Loucy (cell line): ENCODE results near the gene EPN2.

Source experiments
- H2AFZ ChIP-seq: fragments of 200-600 bp; sonication (generic); 2 replicates; pipeline ENCODE4 v1.6.0; 2016; ENCODE audit warnings: antibody characterized with exemption, mild to moderate bottlenecking, low read length, moderate library complexity
- H3F3A ChIP-seq: fragments of 200-600 bp; 2 replicates; pipeline ENCODE4 v1.6.0; 2016; ENCODE audit warnings: antibody characterized with exemption, low read depth, mild to moderate bottlenecking
- H3K27me3 ChIP-seq: fragments of 200-600 bp; sonication (generic); 2 replicates; pipeline ENCODE4 v1.6.1; 2014; ENCODE audit warnings: low read length, mild to moderate bottlenecking; ENCODE audit not compliant: insufficient read depth, poor library complexity, severe bottlenecking
- H3K36me3 ChIP-seq: fragments of 200-600 bp; sonication (generic); 2 replicates; pipeline ENCODE4 v1.6.1; 2016; ENCODE audit warnings: low read length; ENCODE audit not compliant: insufficient read depth
- H3K4me1 ChIP-seq: fragments of 200-600 bp; sonication (generic); 2 replicates; pipeline ENCODE4 v1.5.1; 2014; ENCODE audit warnings: low read length, mild to moderate bottlenecking; ENCODE audit not compliant: insufficient read depth, poor library complexity, severe bottlenecking
- H3K4me2 ChIP-seq: fragments of 200-600 bp; sonication (generic); 2 replicates; pipeline ENCODE4 v1.6.0; 2014; ENCODE audit warnings: antibody characterized with exemption, low read length, low read depth, mild to moderate bottlenecking; ENCODE audit not compliant: poor library complexity, severe bottlenecking
- H3K4me3 ChIP-seq: fragments of 200-600 bp; sonication (generic); 2 replicates; pipeline ENCODE4 v1.5.1; 2014; ENCODE audit warnings: low read length, mild to moderate bottlenecking, mixed read lengths; ENCODE audit not compliant: poor library complexity, severe bottlenecking
- H3K79me2 ChIP-seq: fragments of 200-600 bp; sonication (generic); 2 replicates; pipeline ENCODE4 v1.6.1; 2014; ENCODE audit warnings: low read length; ENCODE audit not compliant: insufficient read depth
- H3K9ac ChIP-seq: fragments of 200-600 bp; sonication (generic); 2 replicates; pipeline ENCODE4 v1.6.0; 2014; ENCODE audit warnings: mild to moderate bottlenecking, low read depth, low read length, moderate library complexity; ENCODE audit not compliant: poor library complexity, severe bottlenecking
- H3K9me2 ChIP-seq: fragments of 200-600 bp; sonication (generic); replicated peaks from 2 replicates; pipeline ENCODE4 v1.6.1; 2016; ENCODE audit warnings: low read depth, low read length, mixed read lengths
- H3K9me3 ChIP-seq: fragments of 200-600 bp; sonication (generic); 2 replicates; pipeline ENCODE4 v1.6.1; 2014; ENCODE audit warnings: mild to moderate bottlenecking, antibody characterized with exemption, low read length, low read depth; ENCODE audit not compliant: insufficient read depth
- H4K20me1 ChIP-seq: fragments of 200-600 bp; sonication (generic); 2 replicates; pipeline ENCODE4 v1.6.0; 2014; ENCODE audit warnings: antibody characterized with exemption, low read length, mild to moderate bottlenecking; ENCODE audit not compliant: insufficient read depth, poor library complexity, severe bottlenecking
- EZH2phosphoT487 ChIP-seq: fragments of 200-600 bp; IDR thresholded peaks from 2 replicates; pipeline ENCODE4 v1.6.1; 2018; ENCODE audit warnings: antibody characterized with exemption, mild to moderate bottlenecking, moderate library complexity, borderline replicate concordance
- TF ChIP-seq, protein P1 (sequence below): fragments of 200-600 bp; sonication (generic); conservative IDR thresholded peaks from 2 replicates; pipeline ENCODE4 v1.5.1; 2014; ENCODE audit warnings: mild to moderate bottlenecking, antibody characterized with exemption, low read length

The EPN2 gene

DNA sequence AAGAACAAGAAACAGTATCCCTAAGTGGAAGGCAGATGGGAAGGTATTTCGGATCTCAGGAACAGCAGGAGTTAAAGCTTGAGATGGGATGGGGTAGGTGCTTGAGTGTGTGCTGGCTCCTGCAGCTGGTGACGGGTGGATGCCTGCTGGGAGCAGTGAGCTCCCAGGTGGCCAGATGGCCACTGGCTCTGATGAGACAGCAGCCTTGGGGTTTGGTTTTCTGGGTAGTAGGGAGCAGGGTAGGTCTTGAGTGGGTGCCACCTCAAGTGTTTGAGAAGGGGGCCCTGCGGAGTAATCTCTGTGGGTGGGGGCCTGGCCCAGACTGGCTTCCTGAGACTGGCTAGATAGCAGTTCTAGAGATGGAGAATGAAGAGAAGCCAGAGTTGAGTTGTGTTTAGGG lies 10.3 kb downstream of the EPN2 start:
- Histone ChIP-seq H2AFZ (no peak overlapping the region), H3K4me2 (no peak overlapping the region), H4K20me1 (no peaks in the 10 kb centered on the region), H3K79me2 (no peaks in the 10 kb centered on the region), H3K9ac (no peak overlapping the region), H3K36me3 (no peaks in the 10 kb centered on the region), H3F3A (no peaks in the 10 kb centered on the region), H3K4me1 (no peaks in the 10 kb centered on the region), H3K9me2 (no peaks in the 10 kb centered on the region), H3K4me3 (no peak overlapping the region), H3K27me3 (peaks cover 5% of the 10 kb centered on the region), H3K9me3 (no peaks in the 10 kb centered on the region)
- TF ChIP-seq, protein P1, sequence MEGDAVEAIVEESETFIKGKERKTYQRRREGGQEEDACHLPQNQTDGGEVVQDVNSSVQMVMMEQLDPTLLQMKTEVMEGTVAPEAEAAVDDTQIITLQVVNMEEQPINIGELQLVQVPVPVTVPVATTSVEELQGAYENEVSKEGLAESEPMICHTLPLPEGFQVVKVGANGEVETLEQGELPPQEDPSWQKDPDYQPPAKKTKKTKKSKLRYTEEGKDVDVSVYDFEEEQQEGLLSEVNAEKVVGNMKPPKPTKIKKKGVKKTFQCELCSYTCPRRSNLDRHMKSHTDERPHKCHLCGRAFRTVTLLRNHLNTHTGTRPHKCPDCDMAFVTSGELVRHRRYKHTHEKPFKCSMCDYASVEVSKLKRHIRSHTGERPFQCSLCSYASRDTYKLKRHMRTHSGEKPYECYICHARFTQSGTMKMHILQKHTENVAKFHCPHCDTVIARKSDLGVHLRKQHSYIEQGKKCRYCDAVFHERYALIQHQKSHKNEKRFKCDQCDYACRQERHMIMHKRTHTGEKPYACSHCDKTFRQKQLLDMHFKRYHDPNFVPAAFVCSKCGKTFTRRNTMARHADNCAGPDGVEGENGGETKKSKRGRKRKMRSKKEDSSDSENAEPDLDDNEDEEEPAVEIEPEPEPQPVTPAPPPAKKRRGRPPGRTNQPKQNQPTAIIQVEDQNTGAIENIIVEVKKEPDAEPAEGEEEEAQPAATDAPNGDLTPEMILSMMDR: no peak
- no peak for TF ChIP-seq EZH2phosphoT487

DNA sequence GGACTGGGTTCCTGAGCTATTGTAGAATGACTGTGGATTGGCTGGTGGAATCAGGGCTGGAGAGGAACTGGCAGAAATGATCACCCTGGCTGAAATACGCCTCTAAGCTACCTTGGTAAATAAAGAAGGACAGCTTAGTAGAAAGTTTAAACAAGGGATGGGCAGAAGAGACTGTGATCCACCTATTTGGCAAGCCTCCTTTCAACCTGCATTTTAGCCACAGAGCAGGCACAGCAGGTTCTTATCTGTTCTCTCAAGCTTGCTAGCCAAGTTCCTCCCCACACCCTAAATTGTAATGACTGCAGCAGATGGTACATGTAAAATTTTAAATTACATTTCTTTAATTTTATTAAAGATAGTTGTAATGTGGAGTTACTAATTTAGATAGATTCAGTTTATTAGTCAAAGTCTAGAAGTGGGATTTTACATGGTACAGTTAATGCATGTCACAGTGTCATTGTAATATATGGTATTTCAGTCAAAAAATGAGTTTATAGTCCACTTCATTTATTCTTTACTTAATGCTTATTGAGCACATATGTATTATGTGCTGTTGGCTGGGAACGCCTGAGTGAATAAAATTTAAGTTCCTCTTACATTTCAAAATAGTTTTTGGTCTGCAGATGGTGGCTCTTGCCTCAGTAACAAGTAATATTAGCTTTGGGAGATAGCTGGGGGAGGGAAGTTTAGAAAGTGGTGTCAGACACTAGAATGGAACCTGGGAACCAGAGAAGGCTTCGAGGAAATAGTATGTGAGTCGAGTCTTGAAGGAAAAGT lies 11.2 kb downstream of the EPN2 start:
- Histone ChIP-seq H3K9me3 (no peaks in the 10 kb centered on the region), H3K79me2 (no peaks in the 10 kb centered on the region), H3K36me3 (no peaks in the 10 kb centered on the region), H4K20me1 (no peaks in the 10 kb centered on the region), H2AFZ (no peak overlapping the region), H3K4me2 (no peak overlapping the region), H3K4me1 (no peaks in the 10 kb centered on the region), H3K27me3 (peaks cover 5% of the 10 kb centered on the region), H3K4me3 (no peak overlapping the region), H3K9me2 (no peaks in the 10 kb centered on the region), H3F3A (no peaks in the 10 kb centered on the region), H3K9ac (no peak overlapping the region)
- no peak for TF ChIP-seq EZH2phosphoT487
- TF ChIP-seq, protein P1: no peak

DNA sequence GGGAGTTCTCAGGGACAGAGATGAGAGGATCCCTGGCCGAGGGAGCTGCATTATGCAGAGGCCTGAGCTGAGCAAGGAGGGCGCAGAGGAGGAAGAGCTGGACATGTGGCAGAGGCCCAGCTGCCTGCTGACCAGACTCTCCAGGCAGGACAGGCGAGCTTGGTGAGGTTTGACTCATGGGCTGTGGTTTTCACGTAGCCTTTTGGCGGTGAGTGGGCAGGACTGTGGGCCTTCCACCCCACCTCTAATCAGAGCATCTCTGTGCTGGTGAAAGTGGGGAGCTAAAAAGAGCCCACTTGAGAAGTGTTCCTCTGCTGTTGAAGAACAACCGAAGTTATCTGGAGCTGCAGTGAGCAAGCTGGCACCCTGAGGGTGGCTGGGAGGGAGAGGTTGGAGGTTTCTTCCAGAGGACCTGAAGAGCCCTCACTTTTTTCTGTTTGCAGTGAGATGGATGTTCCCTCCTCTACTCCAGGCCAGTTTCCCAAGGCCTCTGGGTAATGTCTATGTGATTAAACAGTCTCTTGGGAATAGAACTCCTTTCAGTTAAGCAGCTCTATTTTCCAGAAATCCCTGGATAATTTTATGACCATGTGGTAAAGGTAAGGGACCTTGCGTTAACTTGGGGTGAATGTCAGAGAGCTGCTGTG lies 11.9 kb downstream of the EPN2 start:
- Histone ChIP-seq H3K4me3 (no peak overlapping the region), H4K20me1 (no peaks in the 10 kb centered on the region), H3K9ac (no peak overlapping the region), H3K36me3 (no peaks in the 10 kb centered on the region), H3K79me2 (no peaks in the 10 kb centered on the region), H3K9me2 (no peaks in the 10 kb centered on the region), H3K4me2 (no peak overlapping the region), H2AFZ (no peak overlapping the region), H3K27me3 (peaks cover 5% of the 10 kb centered on the region), H3K4me1 (no peaks in the 10 kb centered on the region), H3K9me3 (no peaks in the 10 kb centered on the region), H3F3A (no peaks in the 10 kb centered on the region)
- TF ChIP-seq, protein P1: no peak
- no peak for TF ChIP-seq EZH2phosphoT487
